Lower lobe of right lung (tissue), 2 donors: Measurements from ENCODE around the gene KANK2. TPM values are rescaled to one million over a fixed set of nuclear protein-coding genes. Genes with fewer than 3 reads are reported as not detected.

Source experiments
- ATAC-seq, 2 donors: fragments of 200-7000 bp; cut with Tn5 transposase; one replicate each; pipeline ENCODE4 v1.9.1; 2020 to 2022; ENCODE audit warnings: mild to moderate bottlenecking in 2 of 2, moderate library complexity in 2 of 2
- DNase-seq: peaks from one replicate; pipeline ENCODE4 v3.0.0-alpha.2; 2020
- H3K27ac ChIP-seq: fragments of 200-600 bp; one replicate; pipeline ENCODE4 v1.8.0; 2022
- H3K27me3 ChIP-seq: fragments of 200-600 bp; one replicate; pipeline ENCODE4 v1.8.0; 2022; ENCODE audit warnings: low read depth
- H3K36me3 ChIP-seq: fragments of 200-600 bp; one replicate; pipeline ENCODE4 v1.8.0; 2022; ENCODE audit warnings: mild to moderate bottlenecking
- H3K4me1 ChIP-seq: fragments of 200-600 bp; one replicate; pipeline ENCODE4 v1.8.0; 2022
- H3K4me3 ChIP-seq: fragments of 200-600 bp; one replicate; pipeline ENCODE4 v1.8.0; 2022; ENCODE audit warnings: mild to moderate bottlenecking
- H3K9me3 ChIP-seq: fragments of 200-600 bp; one replicate; pipeline ENCODE4 v1.8.0; 2022
- intact Hi-C: fragments of 100-400 bp; cut with DNase I; formaldehyde crosslinking; loops from one replicate; pipeline ENCODE4 v1.11.0; 2022
- total RNA-seq: library from RNA; stranded (reverse); fragmentation: NEBNext Ultra II Directional; extraction: Animal tissue kit (Norgen Biotek cat#: 25700); gene quantifications from one replicate; pipeline ENCODE4 v1.2.1, GENCODE V29; 2021
- TF ChIP-seq, protein P1 (sequence below): fragments of 200-600 bp; IDR thresholded peaks from one replicate; pipeline ENCODE4 v1.8.0; 2022; ENCODE audit warnings: antibody characterized with exemption, mild to moderate bottlenecking
- donor health status: DM: no; HTN: yes; CAD: no; lungs with severe emphysema.

The KANK2 gene
- total RNA-seq, 1 donor from 2014 or later: 191 TPM

GRCh38 chr19:11173516-11174155, 23.7 kb downstream of the KANK2 start:
- Histone ChIP-seq H3K36me3 (peaks cover 100% of the 10 kb centered on the region), H3K9me3 (no peaks in the 10 kb centered on the region), H3K27me3 (no peaks in the 10 kb centered on the region), H3K4me1 (peaks cover 4% of the 10 kb centered on the region), H3K27ac (no peak overlapping the region), H3K4me3 (no peak overlapping the region)
- TF ChIP-seq, protein P1, sequence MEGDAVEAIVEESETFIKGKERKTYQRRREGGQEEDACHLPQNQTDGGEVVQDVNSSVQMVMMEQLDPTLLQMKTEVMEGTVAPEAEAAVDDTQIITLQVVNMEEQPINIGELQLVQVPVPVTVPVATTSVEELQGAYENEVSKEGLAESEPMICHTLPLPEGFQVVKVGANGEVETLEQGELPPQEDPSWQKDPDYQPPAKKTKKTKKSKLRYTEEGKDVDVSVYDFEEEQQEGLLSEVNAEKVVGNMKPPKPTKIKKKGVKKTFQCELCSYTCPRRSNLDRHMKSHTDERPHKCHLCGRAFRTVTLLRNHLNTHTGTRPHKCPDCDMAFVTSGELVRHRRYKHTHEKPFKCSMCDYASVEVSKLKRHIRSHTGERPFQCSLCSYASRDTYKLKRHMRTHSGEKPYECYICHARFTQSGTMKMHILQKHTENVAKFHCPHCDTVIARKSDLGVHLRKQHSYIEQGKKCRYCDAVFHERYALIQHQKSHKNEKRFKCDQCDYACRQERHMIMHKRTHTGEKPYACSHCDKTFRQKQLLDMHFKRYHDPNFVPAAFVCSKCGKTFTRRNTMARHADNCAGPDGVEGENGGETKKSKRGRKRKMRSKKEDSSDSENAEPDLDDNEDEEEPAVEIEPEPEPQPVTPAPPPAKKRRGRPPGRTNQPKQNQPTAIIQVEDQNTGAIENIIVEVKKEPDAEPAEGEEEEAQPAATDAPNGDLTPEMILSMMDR: no peak
- intact Hi-C loops: no loop called here
- no peak for DNase-seq
- ATAC-seq: no peak

DNA sequence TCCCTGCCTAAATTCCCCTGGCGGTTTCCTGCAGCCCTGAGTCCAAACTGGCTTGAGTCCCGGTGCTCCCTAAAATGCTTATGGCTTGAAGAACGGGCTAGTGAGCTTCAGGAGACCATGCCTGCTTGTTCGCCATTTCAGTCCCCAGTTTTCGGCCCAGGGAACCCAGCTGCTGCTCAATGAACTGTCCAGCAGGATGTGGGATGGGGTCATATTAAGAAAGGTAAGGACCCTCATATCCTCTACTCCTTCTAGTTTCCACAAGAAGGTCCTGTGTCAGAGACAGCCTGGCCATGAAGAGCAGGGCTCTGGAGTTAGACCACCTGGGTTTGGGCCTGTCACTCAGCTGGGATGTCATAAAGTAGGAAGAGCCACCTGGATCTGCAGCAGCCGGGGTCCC, 24.8 kb downstream of the KANK2 start:
- TF ChIP-seq, protein P1: no peak
- ATAC-seq: no peak
- no peak for DNase-seq
- no peak overlapping the region for H3K27ac ChIP-seq
- H3K4me3 ChIP-seq: no peak overlapping the region
- H3K4me1 ChIP-seq: peaks cover 4% of the 10 kb centered on the region
- H3K27me3 ChIP-seq: no peaks in the 10 kb centered on the region
- H3K36me3 ChIP-seq: peaks cover 100% of the 10 kb centered on the region
- intact Hi-C loops: no loop called here
- no peaks in the 10 kb centered on the region for H3K9me3 ChIP-seq

- Histone ChIP-seq H3K27ac (no peak overlapping the region), H3K4me3 (no peak overlapping the region), H3K36me3 (peaks cover 100% of the 10 kb centered on the region), H3K27me3 (no peaks in the 10 kb centered on the region), H3K4me1 (peaks cover 8% of the 10 kb centered on the region), H3K9me3 (no peaks in the 10 kb centered on the region)
- TF ChIP-seq, protein P1: no peak
- intact Hi-C loops: no loop called here
- ATAC-seq (no peak), DNase-seq (no peak)
Measured at GRCh38 chr19:11171144-11171543, 26.2 kb downstream of the KANK2 start.

DNA sequence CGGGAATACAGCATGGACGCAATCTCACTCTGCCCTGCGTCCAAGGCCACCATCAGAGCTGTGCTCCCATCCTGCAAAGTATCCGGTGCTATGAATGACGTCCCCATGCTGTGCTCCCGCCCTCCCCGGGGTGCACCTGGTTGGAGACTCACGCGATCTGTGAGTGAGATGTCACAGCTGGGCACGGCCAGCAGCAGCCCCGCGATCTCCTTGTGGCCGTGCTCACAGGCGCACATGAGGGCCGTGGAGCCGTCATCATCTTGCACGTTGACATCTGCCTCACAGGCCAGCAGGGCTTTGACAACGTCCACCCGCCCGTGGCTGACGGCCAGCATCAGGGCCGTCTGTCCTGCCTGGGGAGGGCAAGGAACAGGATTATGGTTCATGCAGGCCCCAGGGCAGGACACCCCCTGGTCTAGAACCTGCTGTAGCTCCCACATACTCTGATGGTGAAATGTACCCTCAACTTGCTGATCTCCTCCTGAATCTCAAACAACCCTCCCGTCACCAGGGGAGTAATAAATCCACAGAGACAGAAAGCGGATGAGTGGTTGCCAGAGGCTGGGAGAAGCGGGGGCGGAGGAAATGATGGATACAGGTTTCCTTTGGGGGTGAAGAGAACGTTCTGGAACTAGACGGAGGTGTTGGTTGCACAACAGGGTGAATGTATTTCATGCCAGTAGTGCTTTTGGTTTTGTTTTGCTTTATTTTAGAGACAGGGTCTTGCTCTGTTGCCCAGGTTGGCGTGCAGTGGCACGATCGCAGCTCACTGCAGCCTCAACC, 27.3 kb downstream of the KANK2 start:
- intact Hi-C loops: no loop called here
- DNase-seq: no peak
- no peak overlapping the region for H3K27ac ChIP-seq
- H3K4me3 ChIP-seq: no peak overlapping the region
- no peaks in the 10 kb centered on the region for H3K27me3 ChIP-seq
- ATAC-seq: no peak
- H3K9me3 ChIP-seq: no peaks in the 10 kb centered on the region
- peaks cover 18% of the 10 kb centered on the region for H3K4me1 ChIP-seq
- TF ChIP-seq, protein P1: no peak
- H3K36me3 ChIP-seq: peaks cover 98% of the 10 kb centered on the region

DNA sequence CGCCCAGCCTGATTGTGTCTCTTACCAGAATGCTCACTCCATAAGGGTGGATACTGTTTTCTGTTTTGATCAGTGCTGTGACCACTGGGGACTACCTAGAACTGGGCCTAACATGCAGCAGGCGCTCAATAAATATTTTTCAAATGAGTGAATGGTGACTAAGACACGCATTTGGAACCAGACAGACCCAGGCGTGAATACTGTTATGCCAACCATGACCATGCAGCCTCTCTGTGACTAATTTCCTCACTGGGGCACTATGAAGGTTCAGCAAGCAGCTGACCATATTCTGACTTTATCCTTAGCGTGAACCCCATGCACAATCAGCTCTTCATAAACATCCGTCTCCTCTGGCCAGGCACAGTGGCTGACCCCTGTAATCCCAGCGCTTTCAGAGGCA, 28.8 kb downstream of the KANK2 start:
- intact Hi-C loops: no loop called here
- Histone ChIP-seq H3K4me3 (no peak overlapping the region), H3K4me1 (peaks cover 31% of the 10 kb centered on the region), H3K27ac (no peak overlapping the region), H3K36me3 (peaks cover 84% of the 10 kb centered on the region), H3K27me3 (no peaks in the 10 kb centered on the region), H3K9me3 (no peaks in the 10 kb centered on the region)
- TF ChIP-seq, protein P1: no peak
- ATAC-seq (no peak), DNase-seq (no peak)
